OCI-LY3 (cell line): ENCODE measurements around the gene SPATA6.
"Not testable (repeated sequence)": the region's sequence is repeated elsewhere in the genome, so short reads cannot be mapped to it uniquely, and the experiment has no call there.

Source experiments
- EZH2phosphoT487 ChIP-seq: fragments of 200-600 bp; shearing (Covaris generic); IDR thresholded peaks from 2 replicates; pipeline ENCODE4 v1.6.1; 2018; ENCODE audit warnings: antibody characterized with exemption, mixed run types, low read depth
- TF ChIP-seq, protein P1 (sequence below): fragments of 200-600, 300-600 bp; sonication (generic); IDR thresholded peaks from 2 replicates; pipeline ENCODE4 v1.5.1; 2014; ENCODE audit warnings: antibody characterized with exemption, low read length, low read depth

DNA sequence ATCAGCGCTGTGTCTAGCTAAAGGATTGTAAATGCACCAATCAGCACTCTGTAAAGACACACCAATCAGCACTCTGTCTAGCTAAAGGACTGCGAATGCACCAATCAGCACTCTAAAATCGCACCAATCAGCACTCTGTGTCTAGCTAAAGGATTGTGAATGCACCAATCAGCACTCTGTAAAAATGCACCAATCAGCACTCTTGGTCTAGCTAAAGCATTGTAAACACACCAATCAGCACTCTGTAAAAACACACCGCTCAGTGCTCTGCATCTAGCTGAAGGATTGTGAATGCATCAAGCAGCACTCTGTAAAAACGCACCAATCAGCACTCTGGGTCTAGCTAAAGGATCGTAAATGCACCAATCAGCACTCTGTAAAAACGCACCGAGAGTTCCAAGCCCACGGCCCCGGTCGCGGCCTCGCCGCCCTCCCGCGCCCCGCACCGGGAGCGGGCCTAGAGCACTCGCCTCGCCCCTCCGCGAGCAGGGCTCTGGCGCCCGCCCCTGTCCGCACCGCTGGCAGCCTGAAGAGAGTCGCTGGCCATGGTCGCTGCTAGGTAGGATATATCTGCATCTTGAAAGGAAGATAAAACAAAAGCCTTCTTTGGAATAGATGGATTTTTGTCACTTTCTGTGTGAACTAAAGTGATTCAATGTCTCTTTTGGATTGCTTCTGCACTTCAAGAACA lies 36.5 kb downstream of the SPATA6 start:
- TF ChIP-seq, protein P1, sequence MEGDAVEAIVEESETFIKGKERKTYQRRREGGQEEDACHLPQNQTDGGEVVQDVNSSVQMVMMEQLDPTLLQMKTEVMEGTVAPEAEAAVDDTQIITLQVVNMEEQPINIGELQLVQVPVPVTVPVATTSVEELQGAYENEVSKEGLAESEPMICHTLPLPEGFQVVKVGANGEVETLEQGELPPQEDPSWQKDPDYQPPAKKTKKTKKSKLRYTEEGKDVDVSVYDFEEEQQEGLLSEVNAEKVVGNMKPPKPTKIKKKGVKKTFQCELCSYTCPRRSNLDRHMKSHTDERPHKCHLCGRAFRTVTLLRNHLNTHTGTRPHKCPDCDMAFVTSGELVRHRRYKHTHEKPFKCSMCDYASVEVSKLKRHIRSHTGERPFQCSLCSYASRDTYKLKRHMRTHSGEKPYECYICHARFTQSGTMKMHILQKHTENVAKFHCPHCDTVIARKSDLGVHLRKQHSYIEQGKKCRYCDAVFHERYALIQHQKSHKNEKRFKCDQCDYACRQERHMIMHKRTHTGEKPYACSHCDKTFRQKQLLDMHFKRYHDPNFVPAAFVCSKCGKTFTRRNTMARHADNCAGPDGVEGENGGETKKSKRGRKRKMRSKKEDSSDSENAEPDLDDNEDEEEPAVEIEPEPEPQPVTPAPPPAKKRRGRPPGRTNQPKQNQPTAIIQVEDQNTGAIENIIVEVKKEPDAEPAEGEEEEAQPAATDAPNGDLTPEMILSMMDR = not testable (repeated sequence)
- not testable (repeated sequence) for TF ChIP-seq EZH2phosphoT487
